A549 treated with GW870086 at 1 μM for 4 hours (cell line): ENCODE results near the gene TMTC4. TPM values are rescaled to one million over a fixed set of nuclear protein-coding genes. Genes with fewer than 3 reads are reported as not detected.

ENCODE experiments used
- total RNA-seq: library from RNA; stranded (reverse); fragments of 200-300 nt; extraction: Qiagen RNA extraction; gene quantifications from 5 replicates; pipeline ENCODE4 v1.2.3, GENCODE V29; 2022; ENCODE audit warnings: low read depth

TMTC4 gene, protein sequence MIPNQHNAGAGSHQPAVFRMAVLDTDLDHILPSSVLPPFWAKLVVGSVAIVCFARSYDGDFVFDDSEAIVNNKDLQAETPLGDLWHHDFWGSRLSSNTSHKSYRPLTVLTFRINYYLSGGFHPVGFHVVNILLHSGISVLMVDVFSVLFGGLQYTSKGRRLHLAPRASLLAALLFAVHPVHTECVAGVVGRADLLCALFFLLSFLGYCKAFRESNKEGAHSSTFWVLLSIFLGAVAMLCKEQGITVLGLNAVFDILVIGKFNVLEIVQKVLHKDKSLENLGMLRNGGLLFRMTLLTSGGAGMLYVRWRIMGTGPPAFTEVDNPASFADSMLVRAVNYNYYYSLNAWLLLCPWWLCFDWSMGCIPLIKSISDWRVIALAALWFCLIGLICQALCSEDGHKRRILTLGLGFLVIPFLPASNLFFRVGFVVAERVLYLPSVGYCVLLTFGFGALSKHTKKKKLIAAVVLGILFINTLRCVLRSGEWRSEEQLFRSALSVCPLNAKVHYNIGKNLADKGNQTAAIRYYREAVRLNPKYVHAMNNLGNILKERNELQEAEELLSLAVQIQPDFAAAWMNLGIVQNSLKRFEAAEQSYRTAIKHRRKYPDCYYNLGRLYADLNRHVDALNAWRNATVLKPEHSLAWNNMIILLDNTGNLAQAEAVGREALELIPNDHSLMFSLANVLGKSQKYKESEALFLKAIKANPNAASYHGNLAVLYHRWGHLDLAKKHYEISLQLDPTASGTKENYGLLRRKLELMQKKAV
- 8.3 to 12.6 TPM (median 10.9 TPM) in 5 replicates for total RNA-seq

DNA sequence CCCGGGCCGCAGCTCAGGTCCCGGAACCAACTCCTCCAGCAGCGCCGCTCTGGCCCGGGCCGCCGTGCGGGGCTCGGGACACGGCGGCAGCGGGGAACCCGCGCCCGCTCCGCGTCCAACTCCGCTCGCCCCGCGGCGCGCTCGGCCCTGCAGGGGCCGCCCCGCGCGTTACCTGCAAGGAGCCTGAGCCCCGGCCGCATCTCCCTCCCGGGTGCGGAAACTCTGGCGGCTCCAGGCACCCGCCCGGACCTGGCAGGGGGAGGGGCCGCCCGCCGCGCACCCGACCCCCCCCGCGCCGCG lies at the start of gene TMTC4:
Gene TMTC4 (minus strand): TSS at position 224 of the 300 bp plus-strand sequence. CDS start 4,433 bp downstream, outside the sequence.

DNA sequence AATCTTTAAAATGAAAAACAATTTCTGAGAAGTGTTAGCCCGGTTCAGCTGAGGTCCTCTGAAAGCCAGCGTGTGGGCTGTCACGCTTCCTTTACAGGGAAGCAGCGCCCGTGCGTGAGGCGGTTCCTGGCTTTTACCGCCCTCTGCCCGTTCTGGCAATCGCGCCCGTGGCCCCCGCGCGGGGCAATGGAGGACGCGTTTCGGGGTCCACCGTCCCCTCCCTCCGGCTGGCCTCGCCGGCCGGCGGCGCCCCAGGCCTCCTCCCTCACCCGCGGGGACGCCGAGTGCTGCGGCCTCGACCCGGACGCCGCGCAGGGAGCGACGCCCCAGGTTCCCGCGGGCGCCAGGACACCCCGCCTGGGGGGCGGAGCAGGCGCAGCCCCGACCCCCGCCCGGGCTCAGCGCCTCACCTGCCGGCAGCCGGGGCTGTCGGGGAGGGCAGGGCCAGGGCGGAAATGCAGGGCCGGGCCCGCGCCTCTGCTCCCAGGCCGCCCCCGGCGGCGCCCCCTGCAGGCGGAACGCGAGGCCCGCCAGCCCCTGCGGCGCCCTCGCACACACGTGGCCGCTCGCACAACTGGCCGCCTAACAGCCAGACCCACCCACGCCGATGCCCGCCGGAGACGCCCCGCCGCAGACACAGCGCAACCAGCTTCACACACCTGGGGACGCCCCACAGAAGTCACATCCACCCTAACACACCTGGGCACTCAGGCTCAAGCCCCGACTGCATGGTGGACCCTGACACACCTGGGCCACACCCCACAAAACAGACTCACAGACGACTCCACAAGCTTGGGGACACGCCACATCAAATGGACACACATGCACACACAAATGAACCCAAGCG lies 86.0 kb downstream of the TMTC4 start, which contains the start of gene GGACT:
Gene GGACT (minus strand): TSS at position 459 of the 847 bp plus-strand sequence. CDS start 56,198 bp downstream, outside the sequence.

Other genes with a start within 250 kb of the TMTC4 start
- 3.1 to 5.8 TPM (median 3.4 TPM) in 5 replicates for gene GGACT, start 86.0 kb downstream of the TMTC4 start, total RNA-seq